ENCODE results near the gene BID. TPM values are rescaled to one million over a fixed set of nuclear protein-coding genes. Genes with fewer than 3 reads are reported as not detected.

Gene BID
- total RNA-seq, 1 donor = 44.3 TPM

GRCh38 chr22:17808693-17809403, 34.6 kb upstream of the BID start:
- no peaks in the 10 kb centered on the region for H3K4me1 ChIP-seq (ENCODE audit: insufficient read depth, low read length)
- H3K27me3 ChIP-seq (ENCODE audit: insufficient read depth, low read length) = no peaks in the 10 kb centered on the region

GRCh38 chr22:17807578-17808410, 33.5 kb upstream of the BID start:
- Histone ChIP-seq H3K4me1 (ENCODE audit: insufficient read depth, low read length) (no peaks in the 10 kb centered on the region), H3K27me3 (ENCODE audit: insufficient read depth, low read length) (no peaks in the 10 kb centered on the region), H3K9me3 (ENCODE audit: low read depth, low read length) (no peaks in the 10 kb centered on the region), H3K4me3 (ENCODE audit: low read length) (no peak overlapping the region)

More at GRCh38 chr22:17808693-17809403, 34.6 kb upstream of the BID start:
- Histone ChIP-seq H3K9me3 (ENCODE audit: low read depth, low read length) (no peaks in the 10 kb centered on the region), H3K4me3 (ENCODE audit: low read length) (no peak overlapping the region)

GRCh38 chr22:17807086-17807485, 32.8 kb upstream of the BID start:
- Histone ChIP-seq H3K27me3 (ENCODE audit: insufficient read depth, low read length) (no peaks in the 10 kb centered on the region), H3K4me3 (ENCODE audit: low read length) (no peak overlapping the region), H3K4me1 (ENCODE audit: insufficient read depth, low read length) (no peaks in the 10 kb centered on the region), H3K9me3 (ENCODE audit: low read depth, low read length) (no peaks in the 10 kb centered on the region)

- no peaks in the 10 kb centered on the region for H3K27me3 ChIP-seq (ENCODE audit: insufficient read depth, low read length)
Measured at GRCh38 chr22:17806437-17806836, 32.2 kb upstream of the BID start.

GRCh38 chr22:17804331-17805080, 30.2 kb upstream of the BID start:
- no peaks in the 10 kb centered on the region for H3K9me3 ChIP-seq (ENCODE audit: low read depth, low read length)
- H3K4me3 ChIP-seq (ENCODE audit: low read length) = no peak overlapping the region
- H3K4me1 ChIP-seq (ENCODE audit: insufficient read depth, low read length) = peaks cover 11% of the 10 kb centered on the region
- H3K27me3 ChIP-seq (ENCODE audit: insufficient read depth, low read length) = no peaks in the 10 kb centered on the region

More at GRCh38 chr22:17806437-17806836, 32.2 kb upstream of the BID start:
- Histone ChIP-seq H3K9me3 (ENCODE audit: low read depth, low read length) (no peaks in the 10 kb centered on the region), H3K4me3 (ENCODE audit: low read length) (no peak overlapping the region), H3K4me1 (ENCODE audit: insufficient read depth, low read length) (no peaks in the 10 kb centered on the region)

- Histone ChIP-seq H3K9me3 (ENCODE audit: low read depth, low read length) (no peaks in the 10 kb centered on the region), H3K4me3 (ENCODE audit: low read length) (no peak overlapping the region), H3K4me1 (ENCODE audit: insufficient read depth, low read length) (peaks cover 13% of the 10 kb centered on the region), H3K27me3 (ENCODE audit: insufficient read depth, low read length) (no peaks in the 10 kb centered on the region)
Measured at GRCh38 chr22:17803609-17804270, 29.5 kb upstream of the BID start.

- peaks cover 19% of the 10 kb centered on the region for H3K4me1 ChIP-seq (ENCODE audit: insufficient read depth, low read length)
- no peaks in the 10 kb centered on the region for H3K27me3 ChIP-seq (ENCODE audit: insufficient read depth, low read length)
Measured at GRCh38 chr22:17802822-17803221, 28.6 kb upstream of the BID start.

GRCh38 chr22:17802411-17802810, 28.1 kb upstream of the BID start:
- no peaks in the 10 kb centered on the region for H3K9me3 ChIP-seq (ENCODE audit: low read depth, low read length)
- no peak overlapping the region for H3K4me3 ChIP-seq (ENCODE audit: low read length)
- H3K4me1 ChIP-seq (ENCODE audit: insufficient read depth, low read length) = peaks cover 23% of the 10 kb centered on the region
- H3K27me3 ChIP-seq (ENCODE audit: insufficient read depth, low read length) = no peaks in the 10 kb centered on the region

More at GRCh38 chr22:17802822-17803221, 28.6 kb upstream of the BID start:
- H3K9me3 ChIP-seq (ENCODE audit: low read depth, low read length) = no peaks in the 10 kb centered on the region
- no peak overlapping the region for H3K4me3 ChIP-seq (ENCODE audit: low read length)

GRCh38 chr22:17797721-17798559, 23.7 kb upstream of the BID start:
- no peaks in the 10 kb centered on the region for H3K27me3 ChIP-seq (ENCODE audit: insufficient read depth, low read length)
- no peaks in the 10 kb centered on the region for H3K9me3 ChIP-seq (ENCODE audit: low read depth, low read length)
- peaks cover 43% of the 10 kb centered on the region for H3K4me1 ChIP-seq (ENCODE audit: insufficient read depth, low read length)
- no peak overlapping the region for H3K4me3 ChIP-seq (ENCODE audit: low read length)

GRCh38 chr22:17796695-17797094, 22.4 kb upstream of the BID start:
- Histone ChIP-seq H3K4me1 (ENCODE audit: insufficient read depth, low read length) (peaks cover 43% of the 10 kb centered on the region), H3K4me3 (ENCODE audit: low read length) (no peak overlapping the region), H3K9me3 (ENCODE audit: low read depth, low read length) (no peaks in the 10 kb centered on the region), H3K27me3 (ENCODE audit: insufficient read depth, low read length) (no peaks in the 10 kb centered on the region)

GRCh38 chr22:17795661-17796548, 21.6 kb upstream of the BID start:
- no peaks in the 10 kb centered on the region for H3K27me3 ChIP-seq (ENCODE audit: insufficient read depth, low read length)
- no peaks in the 10 kb centered on the region for H3K9me3 ChIP-seq (ENCODE audit: low read depth, low read length)
- H3K4me3 ChIP-seq (ENCODE audit: low read length) = no peak overlapping the region
- peaks cover 43% of the 10 kb centered on the region for H3K4me1 ChIP-seq (ENCODE audit: insufficient read depth, low read length)

GRCh38 chr22:17794726-17795542, 20.7 kb upstream of the BID start:
- no peaks in the 10 kb centered on the region for H3K27me3 ChIP-seq (ENCODE audit: insufficient read depth, low read length)
- peaks cover 36% of the 10 kb centered on the region for H3K4me1 ChIP-seq (ENCODE audit: insufficient read depth, low read length)
- H3K4me3 ChIP-seq (ENCODE audit: low read length) = no peak overlapping the region
- H3K9me3 ChIP-seq (ENCODE audit: low read depth, low read length) = no peaks in the 10 kb centered on the region
